IMR-90 (cell line): ENCODE measurements around the gene LAP3. TPM values are rescaled to one million over a fixed set of nuclear protein-coding genes. Genes with fewer than 3 reads are reported as not detected.

ENCODE experiments used
- ATAC-seq: fragments of 200-7000 bp; cut with Tn5 transposase; 2 replicates; pipeline ENCODE4 v1.9.1; 2020; ENCODE audit warnings: low read depth, mild to moderate bottlenecking, moderate library complexity
- BruUV-seq: library from RNA; stranded (reverse); fragments of 400-500 nt; replicated peaks from 2 replicates; lab custom pipeline; 2021; lab: Mats Ljungman, UMichigan
- CTCF ChIA-PET: fragments of 300-600 bp; formaldehyde crosslinking; extraction: SDS; loops from one replicate; lab custom pipeline; 2021; ENCODE audit warnings: antibody characterized with exemption; lab: Yijun Ruan, JAX
- POLR2A ChIA-PET: fragments of 300-600 bp; sonication (Branson Sonifier 250); formaldehyde crosslinking; loops from one replicate; lab custom pipeline; 2022; ENCODE audit warnings: antibody characterized with exemption; ENCODE audit not compliant: unreplicated experiment; lab: Charles Lee
- DNase-seq: peaks from one replicate; pipeline ENCODE4 v3.0.0; 2013
- H2AFZ ChIP-seq: replicated peaks from 2 replicates; pipeline ENCODE3; 2013; ENCODE audit warnings: low read length, mild to moderate bottlenecking; ENCODE audit not compliant: poor library complexity
- H2AK5ac ChIP-seq: 2 replicates; pipeline ENCODE4 v1.6.1; 2013; ENCODE audit warnings: low read depth, low read length, inconsistent platforms
- H2AK9ac ChIP-seq: replicated peaks from 2 replicates; pipeline ENCODE3; 2013; ENCODE audit warnings: mild to moderate bottlenecking, low read depth, low read length, moderate library complexity; ENCODE audit not compliant: poor library complexity
- H2BK120ac ChIP-seq: 2 replicates; pipeline ENCODE4 v1.6.1; 2013; ENCODE audit warnings: low read depth, low read length, inconsistent platforms
- H2BK15ac ChIP-seq: 3 replicates; pipeline ENCODE4 v1.6.1; 2013; ENCODE audit warnings: low read depth, low read length, inconsistent platforms
- H2BK20ac ChIP-seq: 2 replicates; pipeline ENCODE4 v1.6.1; 2013; ENCODE audit warnings: low read depth, mild to moderate bottlenecking, inconsistent platforms, low read length, moderate library complexity
- H2BK5ac ChIP-seq: 2 replicates; pipeline ENCODE4 v1.6.1; 2013; ENCODE audit warnings: mild to moderate bottlenecking, low read depth, low read length, inconsistent platforms; ENCODE audit not compliant: poor library complexity, severe bottlenecking
- H3K14ac ChIP-seq: replicated peaks from 2 replicates; pipeline ENCODE4 v1.6.1; 2013; ENCODE audit warnings: low read depth, low read length, inconsistent platforms
- H3K18ac ChIP-seq: 2 replicates; pipeline ENCODE4 v1.6.1; 2013; ENCODE audit warnings: low read depth, low read length, control low read depth
- H3K23ac ChIP-seq: 2 replicates; pipeline ENCODE4 v1.6.1; 2013; ENCODE audit warnings: low read depth, low read length, inconsistent platforms
- H3K27ac ChIP-seq: 2 replicates; pipeline ENCODE4 v1.5.1; 2013; ENCODE audit warnings: mild to moderate bottlenecking, control low read depth, low read length; ENCODE audit not compliant: insufficient read depth
- H3K27me3 ChIP-seq: 2 replicates; pipeline ENCODE4 v1.6.1; 2013; ENCODE audit warnings: low read length; ENCODE audit not compliant: control insufficient read depth, insufficient read depth
- H3K36me3 ChIP-seq: 2 replicates; pipeline ENCODE4 v1.6.1; 2013; ENCODE audit warnings: low read length, mixed read lengths; ENCODE audit not compliant: control insufficient read depth, insufficient read depth
- H3K4ac ChIP-seq: 2 replicates; pipeline ENCODE4 v1.6.1; 2013; ENCODE audit warnings: low read depth, low read length, inconsistent platforms
- H3K4me1 ChIP-seq: 2 replicates; pipeline ENCODE4 v1.6.1; 2013; ENCODE audit warnings: low read length, mixed read lengths; ENCODE audit not compliant: control insufficient read depth, insufficient read depth
- H3K4me2 ChIP-seq: 2 replicates; pipeline ENCODE4 v1.6.1; 2013; ENCODE audit warnings: low read depth, mild to moderate bottlenecking, control low read depth, low read length, moderate library complexity
- H3K4me3 ChIP-seq: 2 replicates; pipeline ENCODE4 v1.5.1; 2013; ENCODE audit warnings: low read depth, mild to moderate bottlenecking, control low read depth, low read length, moderate library complexity; ENCODE audit not compliant: insufficient read depth
- H3K56ac ChIP-seq: 2 replicates; pipeline ENCODE4 v1.6.1; 2013; ENCODE audit warnings: low read length, inconsistent platforms; ENCODE audit not compliant: insufficient read depth; ENCODE audit errors: extremely low read depth
- H3K79me1 ChIP-seq, 2 experiments: 2 replicates each; pipeline ENCODE4 v1.6.1; 2013; ENCODE audit warnings: low read length in 2 of 2, inconsistent platforms in 1 of 2, low read depth in 1 of 2
- H3K9ac ChIP-seq: 2 replicates; pipeline ENCODE4 v1.6.1; 2013; ENCODE audit warnings: low read depth, low read length, control low read depth
- H3K9me1 ChIP-seq: 2 replicates; pipeline ENCODE4 v1.6.1; 2013; ENCODE audit warnings: low read length, inconsistent platforms; ENCODE audit not compliant: insufficient read depth
- H3K9me3 ChIP-seq: 2 replicates; pipeline ENCODE4 v1.6.1; 2013; ENCODE audit warnings: low read length; ENCODE audit not compliant: control insufficient read depth, insufficient read depth
- H4K20me1 ChIP-seq: 2 replicates; pipeline ENCODE4 v1.6.1; 2013; ENCODE audit warnings: low read length, inconsistent platforms; ENCODE audit not compliant: insufficient read depth
- H4K5ac ChIP-seq: 2 replicates; pipeline ENCODE4 v1.6.1; 2013; ENCODE audit warnings: mild to moderate bottlenecking, low read depth, low read length, control low read depth
- H4K8ac ChIP-seq, 2 experiments: 2 replicates each; pipeline ENCODE4 v1.6.1; 2013; ENCODE audit warnings: low read depth in 2 of 2, low read length in 2 of 2, control low read depth in 1 of 2, inconsistent platforms in 1 of 2
- H4K91ac ChIP-seq: 2 replicates; pipeline ENCODE4 v1.6.1; 2013; ENCODE audit warnings: low read depth, low read length, inconsistent platforms; ENCODE audit not compliant: insufficient read depth
- BHLHE40 ChIP-seq: fragments of 150-350 bp; IDR thresholded peaks from 2 replicates; pipeline ENCODE4 v1.6.1; 2016; ENCODE audit warnings: mild to moderate bottlenecking, low read depth, low read length
- CHD1 ChIP-seq: IDR thresholded peaks from 2 replicates; pipeline ENCODE4 v1.6.1; 2012; ENCODE audit warnings: low read depth, low read length, improper control_type of control experiment
- FOS ChIP-seq: fragments of 150-350 bp; IDR thresholded peaks from 2 replicates; pipeline ENCODE4 v1.6.1; 2016; ENCODE audit warnings: low read depth, low read length
- MAFK ChIP-seq: IDR thresholded peaks from 2 replicates; pipeline ENCODE4 v1.6.1; 2012; ENCODE audit warnings: low read depth, low read length, improper control_type of control experiment
- MAZ ChIP-seq: IDR thresholded peaks from 2 replicates; pipeline ENCODE4 v1.6.1; 2012; ENCODE audit warnings: low read depth, mild to moderate bottlenecking, low read length, improper control_type of control experiment, moderate library complexity, borderline replicate concordance
- MXI1 ChIP-seq: IDR thresholded peaks from 2 replicates; pipeline ENCODE4 v1.6.1; 2012; ENCODE audit warnings: low read depth, mild to moderate bottlenecking, low read length, moderate library complexity, borderline replicate concordance
- NFE2L2 ChIP-seq: fragments of 150-350 bp; IDR thresholded peaks from 2 replicates; pipeline ENCODE4 v1.6.1; 2016; ENCODE audit warnings: low read depth, mild to moderate bottlenecking, low read length
- RCOR1 ChIP-seq: IDR thresholded peaks from 2 replicates; pipeline ENCODE4 v1.6.1; 2012; ENCODE audit warnings: mild to moderate bottlenecking, low read length, improper control_type of control experiment; ENCODE audit not compliant: insufficient replicate concordance
- RFX5 ChIP-seq: IDR thresholded peaks from 2 replicates; pipeline ENCODE4 v1.8.0; 2012; ENCODE audit warnings: low read depth, mild to moderate bottlenecking, low read length, moderate library complexity
- WGBS, 2 experiments: methylation state at CpG; one replicate each; pipeline versions ENCODE4 v1.1.5 to v1.1.7; 2013; ENCODE audit warnings: missing lambda C conversion rate in 2 of 2; ENCODE audit not compliant: insufficient read length in 1 of 2; ENCODE audit errors: extremely low coverage in 2 of 2; 5-methylcytosine and 5-hydroxymethylcytosine counted together
- dilution Hi-C: fragments of 300-500 bp; cut with HindIII; formaldehyde crosslinking; loops from one replicate; pipeline ENCODE4 v1.14.3; 2018; ENCODE audit warnings: low sequenced_read_pairs; ENCODE audit not compliant: unreplicated experiment
- in situ Hi-C: fragments of 300-500 bp; cut with MboI; formaldehyde crosslinking; loops from 3 replicates; pipeline ENCODE4 v1.14.3; 2019; ENCODE audit warnings: low sequenced_read_pairs, inconsistent platforms, mixed read lengths
- intact Hi-C: fragments of 100-400 bp; cut with micrococcal nuclease; formaldehyde crosslinking; loops from 2 replicates; pipeline ENCODE4 v1.10.0; 2022
- polyA plus RNA-seq, 3 experiments: library from polyadenylated mRNA; depleted of rRNA; stranded (reverse); fragments of >200 nt; gene quantifications; 2 replicates each; pipeline ENCODE4 v1.2.3, GENCODE V29; 2012; ENCODE audit warnings: low replicate concordance in 1 of 3
- total RNA-seq: library from RNA; depleted of rRNA; stranded (reverse); fragments of >200 nt; gene quantifications from 2 replicates; pipeline ENCODE4 v1.2.3, GENCODE V29; 2012
- TF ChIP-seq, protein P1 (sequence below): conservative IDR thresholded peaks from 2 replicates; pipeline ENCODE4 v1.5.1; 2012; ENCODE audit warnings: mild to moderate bottlenecking, low read depth, low read length, improper control_type of control experiment
- TF ChIP-seq, protein P2 (sequence below): fragments of 150-350 bp; IDR thresholded peaks from 2 replicates; pipeline ENCODE4 v1.6.1; 2016; ENCODE audit warnings: low read depth, mild to moderate bottlenecking, low read length, moderate library complexity, borderline replicate concordance
- TF ChIP-seq, protein P3 (sequence below): fragments of 150-350 bp; IDR thresholded peaks from 2 replicates; pipeline ENCODE4 v1.6.1; 2017; ENCODE audit warnings: mild to moderate bottlenecking, antibody characterized with exemption, low read length, low read depth

The LAP3 gene
- total and polyA plus RNA-seq, 2 of the 4 experiments (the other 2 are of a cell fraction) = 57.9 to 91.6 TPM

DNA sequence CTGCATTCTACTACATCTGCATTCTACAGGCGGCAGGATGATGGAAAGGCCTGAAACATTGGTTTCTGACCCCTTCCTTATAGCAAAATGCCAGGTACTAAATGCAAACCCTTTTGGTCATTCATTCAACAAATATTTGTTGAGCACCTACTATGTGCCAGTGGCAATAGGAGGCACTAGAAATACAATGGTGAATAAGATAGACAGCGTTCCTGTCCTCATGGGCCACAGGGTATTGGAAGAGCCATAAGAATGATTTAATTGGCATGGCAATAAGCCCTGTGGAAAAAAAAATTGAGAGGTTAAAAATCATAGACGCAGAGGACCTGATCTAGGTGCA lies 17.3 kb upstream of the LAP3 start:
- Histone ChIP-seq H3K9ac (no peak overlapping the region), H2AK9ac (no peak overlapping the region), H3K4ac (no peak overlapping the region), H3K9me1 (no peaks in the 10 kb centered on the region), H3K79me1 (no peaks in the 10 kb centered on the region), H2BK120ac (no peak overlapping the region), H4K8ac (no peak overlapping the region), H4K91ac (no peak overlapping the region), H4K20me1 (no peaks in the 10 kb centered on the region), H3K9me3 (no peaks in the 10 kb centered on the region), H2AK5ac (no peak overlapping the region), H3K27me3 (peaks cover 9% of the 10 kb centered on the region), H3K27ac (no peak overlapping the region), H2BK5ac (no peak overlapping the region), H3K23ac (no peak overlapping the region), H3K56ac (no peak overlapping the region), H2AFZ (no peak overlapping the region), H3K18ac (no peak overlapping the region), H3K36me3 (no peaks in the 10 kb centered on the region), H3K4me2 (no peak overlapping the region), H4K5ac (no peak overlapping the region), H3K14ac (no peak overlapping the region), H3K4me3 (no peak overlapping the region), H3K4me1 (no peaks in the 10 kb centered on the region), H2BK20ac (no peak overlapping the region), H2BK15ac (no peak overlapping the region)
- WGBS, 2 experiments = 86% methylated on average over 1 of the region's 3 CpGs; no CpG with 5 or more reads in 1 of the 2 experiments
- intact Hi-C loops (no loop called here), in situ Hi-C loops (no loop called here), dilution Hi-C loops (no loop called here)
- no peak for DNase-seq
- POLR2A ChIA-PET = no interaction called here
- no TSS peak for BruUV-seq
- CTCF ChIA-PET = interaction anchor here (0.6 to 1.8 kb wide), 2 partner anchors 10 to 11 kb away, joined by 3 to 5 read pairs; no protein-coding TSS in a partner anchor
- TF ChIP-seq RFX5 (no peak), FOS (no peak), CHD1 (no peak), NFE2L2 (no peak), RCOR1 (no peak), BHLHE40 (no peak), MXI1 (no peak), MAZ (no peak), MAFK (no peak)
- TF ChIP-seq, protein P1, sequence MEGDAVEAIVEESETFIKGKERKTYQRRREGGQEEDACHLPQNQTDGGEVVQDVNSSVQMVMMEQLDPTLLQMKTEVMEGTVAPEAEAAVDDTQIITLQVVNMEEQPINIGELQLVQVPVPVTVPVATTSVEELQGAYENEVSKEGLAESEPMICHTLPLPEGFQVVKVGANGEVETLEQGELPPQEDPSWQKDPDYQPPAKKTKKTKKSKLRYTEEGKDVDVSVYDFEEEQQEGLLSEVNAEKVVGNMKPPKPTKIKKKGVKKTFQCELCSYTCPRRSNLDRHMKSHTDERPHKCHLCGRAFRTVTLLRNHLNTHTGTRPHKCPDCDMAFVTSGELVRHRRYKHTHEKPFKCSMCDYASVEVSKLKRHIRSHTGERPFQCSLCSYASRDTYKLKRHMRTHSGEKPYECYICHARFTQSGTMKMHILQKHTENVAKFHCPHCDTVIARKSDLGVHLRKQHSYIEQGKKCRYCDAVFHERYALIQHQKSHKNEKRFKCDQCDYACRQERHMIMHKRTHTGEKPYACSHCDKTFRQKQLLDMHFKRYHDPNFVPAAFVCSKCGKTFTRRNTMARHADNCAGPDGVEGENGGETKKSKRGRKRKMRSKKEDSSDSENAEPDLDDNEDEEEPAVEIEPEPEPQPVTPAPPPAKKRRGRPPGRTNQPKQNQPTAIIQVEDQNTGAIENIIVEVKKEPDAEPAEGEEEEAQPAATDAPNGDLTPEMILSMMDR = no peak
- TF ChIP-seq, protein P2, sequence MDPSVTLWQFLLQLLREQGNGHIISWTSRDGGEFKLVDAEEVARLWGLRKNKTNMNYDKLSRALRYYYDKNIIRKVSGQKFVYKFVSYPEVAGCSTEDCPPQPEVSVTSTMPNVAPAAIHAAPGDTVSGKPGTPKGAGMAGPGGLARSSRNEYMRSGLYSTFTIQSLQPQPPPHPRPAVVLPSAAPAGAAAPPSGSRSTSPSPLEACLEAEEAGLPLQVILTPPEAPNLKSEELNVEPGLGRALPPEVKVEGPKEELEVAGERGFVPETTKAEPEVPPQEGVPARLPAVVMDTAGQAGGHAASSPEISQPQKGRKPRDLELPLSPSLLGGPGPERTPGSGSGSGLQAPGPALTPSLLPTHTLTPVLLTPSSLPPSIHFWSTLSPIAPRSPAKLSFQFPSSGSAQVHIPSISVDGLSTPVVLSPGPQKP = no peak
- TF ChIP-seq, protein P3, sequence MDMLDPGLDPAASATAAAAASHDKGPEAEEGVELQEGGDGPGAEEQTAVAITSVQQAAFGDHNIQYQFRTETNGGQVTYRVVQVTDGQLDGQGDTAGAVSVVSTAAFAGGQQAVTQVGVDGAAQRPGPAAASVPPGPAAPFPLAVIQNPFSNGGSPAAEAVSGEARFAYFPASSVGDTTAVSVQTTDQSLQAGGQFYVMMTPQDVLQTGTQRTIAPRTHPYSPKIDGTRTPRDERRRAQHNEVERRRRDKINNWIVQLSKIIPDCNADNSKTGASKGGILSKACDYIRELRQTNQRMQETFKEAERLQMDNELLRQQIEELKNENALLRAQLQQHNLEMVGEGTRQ = no peak
- no peak for ATAC-seq
